ENCODE measurements around the gene UNC80.

DNA sequence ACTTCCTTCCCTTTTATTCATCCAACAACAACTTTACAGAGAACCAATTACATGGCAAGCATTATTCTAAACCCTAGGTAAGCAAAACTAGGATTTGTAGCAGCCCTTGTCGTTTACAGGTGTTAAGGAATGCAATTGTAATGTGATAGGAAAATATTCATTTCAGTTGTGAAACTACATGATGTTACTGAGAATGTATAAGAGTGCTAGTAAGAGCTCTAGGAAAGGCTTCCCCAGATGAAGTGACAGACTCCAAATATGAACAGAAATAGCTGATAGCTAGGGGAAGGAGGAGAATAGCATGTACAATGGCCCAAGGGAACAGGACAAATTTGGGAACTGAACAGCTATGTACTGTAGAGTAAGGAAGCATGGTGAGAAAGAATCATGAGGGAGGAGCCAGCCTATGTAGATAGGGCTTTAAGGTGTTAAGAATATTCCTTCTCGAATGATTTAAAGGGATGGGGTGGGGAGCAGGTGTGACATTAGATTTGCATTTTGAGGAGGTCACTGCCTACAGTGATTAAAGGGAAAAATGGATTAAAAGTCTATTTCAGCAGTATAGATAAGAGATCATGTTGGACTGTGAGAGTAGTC is 262.6 kb downstream of the UNC80 start:
- TF ChIP-seq, protein P1, sequence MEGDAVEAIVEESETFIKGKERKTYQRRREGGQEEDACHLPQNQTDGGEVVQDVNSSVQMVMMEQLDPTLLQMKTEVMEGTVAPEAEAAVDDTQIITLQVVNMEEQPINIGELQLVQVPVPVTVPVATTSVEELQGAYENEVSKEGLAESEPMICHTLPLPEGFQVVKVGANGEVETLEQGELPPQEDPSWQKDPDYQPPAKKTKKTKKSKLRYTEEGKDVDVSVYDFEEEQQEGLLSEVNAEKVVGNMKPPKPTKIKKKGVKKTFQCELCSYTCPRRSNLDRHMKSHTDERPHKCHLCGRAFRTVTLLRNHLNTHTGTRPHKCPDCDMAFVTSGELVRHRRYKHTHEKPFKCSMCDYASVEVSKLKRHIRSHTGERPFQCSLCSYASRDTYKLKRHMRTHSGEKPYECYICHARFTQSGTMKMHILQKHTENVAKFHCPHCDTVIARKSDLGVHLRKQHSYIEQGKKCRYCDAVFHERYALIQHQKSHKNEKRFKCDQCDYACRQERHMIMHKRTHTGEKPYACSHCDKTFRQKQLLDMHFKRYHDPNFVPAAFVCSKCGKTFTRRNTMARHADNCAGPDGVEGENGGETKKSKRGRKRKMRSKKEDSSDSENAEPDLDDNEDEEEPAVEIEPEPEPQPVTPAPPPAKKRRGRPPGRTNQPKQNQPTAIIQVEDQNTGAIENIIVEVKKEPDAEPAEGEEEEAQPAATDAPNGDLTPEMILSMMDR (IDR thresholded peaks at IDR 0.05; ENCODE audit: low read depth, low read length): no peak
- no peak for TF ChIP-seq POLR2A (IDR thresholded peaks at IDR 0.05; ENCODE audit: extremely low read depth, insufficient read length)
- no peak for TF ChIP-seq MYC (IDR thresholded peaks at IDR 0.05; ENCODE audit: low read depth, low read length)
